G401.6 (cell line): ENCODE results near the gene UCK1.

Experiments used
- FAIRE-seq: peaks from 2 replicates; lab custom pipeline; 2012; peaks lifted over from hg19 to GRCh38; lab: Jason Lieb, UNC

The UCK1 gene

DNA sequence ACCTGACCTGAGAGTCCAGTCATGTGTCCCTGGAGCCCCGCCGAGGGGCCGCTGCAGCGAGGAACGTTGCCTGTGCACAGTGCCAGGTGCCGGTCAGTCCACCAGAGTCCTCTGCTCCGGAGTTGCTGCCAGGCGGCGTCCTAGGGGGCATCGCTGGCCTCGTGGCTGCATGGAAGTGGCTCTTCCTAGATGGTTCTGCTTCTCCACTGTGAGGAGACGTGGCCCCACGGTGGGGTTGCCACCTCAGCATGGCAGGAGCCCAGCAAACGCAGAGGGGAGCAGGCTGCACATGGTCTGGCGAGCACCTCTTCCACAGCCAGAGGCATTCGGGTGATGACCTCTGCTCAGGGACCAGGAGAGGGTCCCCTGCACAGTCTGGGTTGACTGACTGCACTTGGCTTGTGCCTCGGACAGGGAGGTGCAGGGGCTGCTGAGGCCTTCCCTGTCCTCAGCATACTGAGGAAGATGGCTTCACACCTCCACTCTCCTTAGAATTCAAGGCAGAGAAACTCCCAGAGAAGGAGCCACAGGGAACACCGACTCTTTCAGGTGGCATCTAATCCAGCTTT is 54.2 kb downstream of the UCK1 start:
- FAIRE-seq, result no peak

- no peak for FAIRE-seq
Observed at GRCh38 chr9:131475956-131476776, 54.9 kb downstream of the UCK1 start.

DNA sequence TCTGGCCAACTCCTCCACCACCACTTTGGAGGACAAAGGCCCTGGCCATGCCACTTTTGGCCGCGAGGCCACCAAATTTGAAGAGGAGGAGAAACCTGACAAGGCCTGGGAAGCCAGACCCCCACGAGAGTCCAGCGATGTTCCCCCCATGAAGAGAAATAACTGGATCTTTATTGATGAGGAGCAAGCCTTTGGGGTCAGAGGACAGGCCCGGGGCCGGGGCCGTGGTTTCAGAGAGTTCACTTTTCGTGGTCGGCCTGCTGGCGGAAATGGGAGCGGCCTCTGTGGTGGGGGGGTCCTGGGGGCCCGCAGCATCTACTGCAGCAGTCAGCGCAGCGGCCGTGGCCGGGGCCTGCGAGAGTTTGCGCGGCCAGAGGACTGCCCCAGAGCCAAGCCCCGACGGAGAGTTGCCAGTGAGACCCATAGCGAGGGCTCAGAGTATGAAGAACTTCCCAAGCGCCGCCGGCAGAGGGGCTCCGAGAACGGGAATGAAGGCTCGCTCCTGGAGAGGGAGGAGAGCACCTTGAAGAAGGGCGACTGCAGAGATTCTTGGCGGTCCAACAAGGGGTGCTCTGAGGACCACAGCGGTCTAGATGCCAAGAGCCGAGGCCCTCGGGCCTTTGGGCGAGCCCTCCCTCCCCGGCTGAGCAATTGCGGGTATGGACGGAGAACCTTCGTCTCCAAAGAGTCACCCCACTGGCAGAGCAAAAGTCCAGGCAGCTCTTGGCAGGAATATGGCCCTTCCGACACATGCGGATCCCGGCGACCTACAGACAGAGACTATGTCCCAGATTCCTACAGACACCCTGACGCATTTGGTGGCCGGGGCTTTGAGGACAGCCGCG is 55.7 kb downstream of the UCK1 start:
- no peak for FAIRE-seq

DNA sequence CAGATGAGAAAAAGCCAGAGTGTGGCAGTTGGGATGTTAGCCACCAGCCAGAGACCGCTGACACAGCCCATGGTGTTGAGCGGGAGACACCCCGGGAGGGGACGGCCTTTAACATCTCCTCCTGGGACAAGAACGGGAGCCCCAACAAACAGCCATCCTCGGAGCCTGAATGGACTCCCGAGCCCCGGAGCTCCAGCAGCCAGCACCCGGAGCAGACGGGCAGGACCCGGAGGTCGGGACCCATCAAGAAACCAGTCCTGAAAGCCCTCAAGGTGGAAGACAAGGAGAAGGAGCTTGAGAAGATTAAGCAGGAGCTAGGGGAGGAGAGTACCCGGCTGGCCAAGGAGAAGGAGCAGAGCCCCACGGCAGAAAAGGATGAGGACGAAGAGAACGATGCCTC is 56.4 kb downstream of the UCK1 start:
- FAIRE-seq, result no peak

DNA sequence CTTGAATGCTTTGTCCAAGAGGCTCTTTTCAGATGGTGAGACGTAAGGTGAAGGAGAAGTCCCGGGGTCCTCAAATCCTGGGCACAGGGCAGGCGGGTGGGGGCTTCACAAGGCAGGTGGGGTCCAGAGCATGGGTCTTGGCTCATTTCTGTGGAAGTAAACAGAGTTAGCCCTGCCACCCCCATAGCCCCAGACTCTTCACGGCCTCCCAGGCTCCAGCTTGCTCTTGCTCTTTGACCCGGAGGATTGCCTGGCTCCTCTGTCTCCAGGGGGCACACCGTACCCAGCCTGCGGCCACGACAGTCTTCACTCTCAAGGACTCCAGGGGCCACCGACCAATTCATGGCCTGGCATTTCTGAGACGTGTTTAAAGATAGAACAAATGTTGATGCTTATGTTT is 57.2 kb downstream of the UCK1 start:
- no peak for FAIRE-seq
